Cardiac septum (tissue), 1 donor: Measurements from ENCODE around the gene MED13L. TPM values are rescaled to one million over a fixed set of nuclear protein-coding genes. Genes with fewer than 3 reads are reported as not detected.
"Not testable (repeated sequence)": the region's sequence is repeated elsewhere in the genome, so short reads cannot be mapped to it uniquely, and the experiment has no call there.

ENCODE experiments used
- DNase-seq: peaks from one replicate; pipeline ENCODE4 v3.0.0-alpha.2; 2020; ENCODE audit warnings: low spot score
- intact Hi-C: fragments of 100-400 bp; cut with DNase I; formaldehyde crosslinking; loops from one replicate; pipeline ENCODE4 v1.14.0; 2022
- total RNA-seq: library from RNA; stranded (reverse); fragmentation: NEBNext Ultra II Directional; extraction: Animal tissue kit (Norgen Biotek cat#: 25700); gene quantifications from one replicate; pipeline ENCODE4 v1.2.1, GENCODE V29; 2021
- donor health status: DM: no; HTN: no; CAD: no.

The MED13L gene
- total RNA-seq, 1 donor from 2014 or later: 74.5 TPM

DNA sequence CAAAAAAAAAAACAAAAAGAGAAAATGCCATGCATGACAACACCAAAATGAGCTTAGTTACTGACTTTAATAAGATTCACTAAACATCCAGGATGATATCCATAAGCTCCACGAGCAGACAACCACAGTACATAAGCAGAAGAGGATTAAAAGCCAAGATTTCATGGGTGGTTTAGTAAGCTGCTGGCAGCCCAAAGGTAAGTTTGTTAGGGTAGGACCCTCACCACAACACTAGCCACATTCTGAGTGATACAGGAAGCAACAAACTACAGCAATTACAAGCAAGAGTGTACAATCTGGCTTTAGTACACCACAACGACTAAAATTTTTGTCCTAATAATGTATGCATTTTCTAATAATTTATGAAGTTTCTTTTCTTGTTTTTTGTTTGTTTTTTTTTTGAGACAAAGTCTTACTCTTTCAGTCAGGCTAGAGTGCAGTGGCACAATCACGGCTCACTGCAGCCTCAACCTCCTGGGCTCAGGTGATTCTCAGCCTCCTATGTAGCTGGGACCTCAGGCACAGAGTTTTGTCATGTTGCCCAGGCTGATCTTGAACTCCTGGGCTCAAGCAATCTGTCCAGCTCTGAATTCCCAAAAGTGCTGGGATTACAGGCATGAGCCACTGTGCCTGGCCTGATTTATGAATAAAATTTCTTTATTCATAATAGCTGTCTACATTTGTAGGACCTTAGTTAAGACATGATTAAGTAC is 221.4 kb downstream of the MED13L start:
- intact Hi-C loops: no loop called here
- no peak for DNase-seq

DNA sequence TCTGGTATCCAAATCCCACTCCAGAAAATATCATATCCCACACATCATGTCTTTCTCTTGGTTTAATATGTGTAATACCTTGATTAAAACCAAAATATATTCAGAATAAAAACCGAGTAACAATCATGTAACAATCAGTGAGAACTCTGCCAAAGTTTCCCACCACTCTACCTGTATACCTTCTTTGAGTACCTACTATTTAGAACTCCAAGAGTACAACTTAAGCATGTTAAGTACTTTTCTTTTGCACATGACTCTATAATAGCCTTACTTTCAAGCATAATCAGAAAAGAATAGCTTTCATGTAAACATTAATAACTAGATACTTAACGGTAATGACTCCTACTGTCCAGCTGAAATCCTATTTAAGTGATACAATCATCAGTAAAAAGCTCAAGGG is 223.2 kb downstream of the MED13L start:
- no peak for DNase-seq
- intact Hi-C loops: no loop called here

DNA sequence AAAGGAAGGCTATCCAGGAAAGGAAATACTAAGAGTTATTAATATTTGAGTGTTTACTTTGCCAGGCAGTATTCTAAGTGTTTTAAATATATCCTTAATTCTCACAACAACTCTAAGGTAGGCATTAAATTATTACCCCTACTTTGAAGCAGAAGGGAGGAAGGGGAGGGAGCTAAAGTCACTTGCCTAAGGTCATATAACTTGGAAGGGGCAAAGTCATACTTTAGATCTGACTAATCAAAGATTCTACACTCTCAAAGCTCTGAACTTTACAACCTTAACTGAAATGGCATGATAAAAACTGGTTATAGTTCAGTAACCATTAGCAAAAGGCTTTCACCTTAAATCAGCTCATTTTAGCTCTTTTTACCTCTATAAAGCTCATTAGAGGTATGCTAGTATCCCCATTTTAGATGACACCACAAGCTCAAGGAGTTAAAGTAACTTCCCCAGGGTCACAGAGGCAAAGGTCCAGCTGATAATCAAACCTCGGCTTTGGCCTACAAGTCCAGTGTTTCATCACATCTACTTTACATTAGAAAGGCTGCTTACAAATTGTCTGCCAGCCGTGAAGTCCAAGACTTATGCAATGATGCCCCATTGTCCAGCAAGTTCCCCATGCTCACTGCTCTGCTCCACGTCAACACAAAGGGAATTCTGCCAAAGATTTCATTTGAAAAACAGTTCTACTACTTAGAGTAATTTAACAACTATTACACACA is 223.9 kb downstream of the MED13L start:
- intact Hi-C loops: no loop called here
- DNase-seq: no peak

DNA sequence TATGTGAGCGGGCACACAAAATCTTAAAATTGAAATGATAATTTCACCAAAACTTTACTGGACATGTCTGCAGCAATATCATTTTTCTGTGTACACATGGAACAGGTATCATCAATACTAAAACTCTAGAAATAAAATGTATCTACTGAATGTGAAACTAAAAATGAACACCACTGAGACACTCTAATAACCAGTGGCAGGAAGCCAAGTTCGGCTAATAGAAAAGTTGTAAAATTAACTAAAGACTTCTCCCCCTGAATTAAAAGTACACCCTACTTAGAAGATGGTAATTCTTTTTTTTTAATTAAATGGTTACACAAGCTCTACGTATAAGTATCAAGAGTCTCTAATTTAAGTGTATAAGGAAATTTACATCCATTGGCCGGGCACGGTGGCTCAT is 227.2 kb downstream of the MED13L start:
- intact Hi-C loops: no loop called here
- no peak for DNase-seq

DNA sequence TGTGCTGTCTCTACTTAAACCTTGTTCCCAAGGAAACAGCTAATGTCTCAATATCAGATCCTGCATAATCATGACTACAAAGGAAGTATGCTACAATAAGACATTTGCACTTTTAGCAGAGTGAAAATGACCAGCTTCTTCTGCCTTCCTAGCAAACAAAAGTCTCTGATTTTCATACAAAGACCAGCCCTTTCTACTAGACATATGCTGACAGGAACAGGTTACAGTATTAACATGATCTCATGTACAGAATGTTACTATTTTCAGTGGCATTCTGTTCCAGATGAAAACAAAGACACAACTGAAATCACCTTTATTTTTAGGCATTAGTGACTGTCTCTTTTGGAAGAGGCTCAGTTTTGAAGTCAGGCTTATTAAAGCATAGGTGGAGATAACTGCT is 228.6 kb downstream of the MED13L start:
- intact Hi-C loops: no loop called here
- no peak for DNase-seq

DNA sequence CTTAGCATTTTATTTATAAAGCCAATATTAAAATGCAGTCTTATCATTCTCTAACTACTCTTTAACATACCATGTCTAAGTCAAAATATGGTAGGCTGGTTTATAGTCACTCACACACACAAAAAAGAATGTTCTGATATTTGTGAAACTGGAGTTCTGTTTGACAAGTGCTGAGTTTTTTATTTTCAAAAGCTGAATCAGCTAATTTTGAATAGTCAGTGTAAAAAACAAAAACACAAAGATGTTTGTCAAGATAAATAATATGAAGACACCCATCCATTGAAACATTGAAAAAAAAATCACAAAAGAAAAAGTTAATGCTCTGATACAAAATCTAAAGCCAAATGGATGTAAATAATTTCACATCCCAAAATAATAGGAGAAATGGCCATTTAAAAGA is 231.5 kb downstream of the MED13L start:
- intact Hi-C loops: no loop called here

DNA sequence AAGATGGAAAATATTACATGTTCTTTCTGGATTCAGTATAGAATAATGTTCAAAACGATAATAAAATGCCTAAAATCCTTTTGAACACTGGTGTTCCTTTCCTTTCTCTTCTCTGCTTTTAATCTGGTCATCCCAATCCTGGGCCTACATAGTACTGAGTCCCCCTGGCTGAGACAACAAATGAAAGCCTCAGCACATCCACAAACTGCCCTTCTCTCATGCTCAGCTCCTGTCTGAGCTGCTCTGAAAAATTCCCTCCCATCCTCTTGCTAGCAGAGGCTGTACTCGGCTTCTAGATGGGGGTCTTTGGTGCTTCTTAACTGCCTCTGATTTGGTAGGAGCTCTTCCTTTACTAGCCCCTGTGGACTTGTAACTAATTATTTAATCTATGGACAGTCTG is 232.3 kb downstream of the MED13L start:
- intact Hi-C loops: no loop called here
- DNase-seq: no peak

More for the DNA sequence above, 231.5 kb downstream of the MED13L start:
- no peak for DNase-seq

DNA sequence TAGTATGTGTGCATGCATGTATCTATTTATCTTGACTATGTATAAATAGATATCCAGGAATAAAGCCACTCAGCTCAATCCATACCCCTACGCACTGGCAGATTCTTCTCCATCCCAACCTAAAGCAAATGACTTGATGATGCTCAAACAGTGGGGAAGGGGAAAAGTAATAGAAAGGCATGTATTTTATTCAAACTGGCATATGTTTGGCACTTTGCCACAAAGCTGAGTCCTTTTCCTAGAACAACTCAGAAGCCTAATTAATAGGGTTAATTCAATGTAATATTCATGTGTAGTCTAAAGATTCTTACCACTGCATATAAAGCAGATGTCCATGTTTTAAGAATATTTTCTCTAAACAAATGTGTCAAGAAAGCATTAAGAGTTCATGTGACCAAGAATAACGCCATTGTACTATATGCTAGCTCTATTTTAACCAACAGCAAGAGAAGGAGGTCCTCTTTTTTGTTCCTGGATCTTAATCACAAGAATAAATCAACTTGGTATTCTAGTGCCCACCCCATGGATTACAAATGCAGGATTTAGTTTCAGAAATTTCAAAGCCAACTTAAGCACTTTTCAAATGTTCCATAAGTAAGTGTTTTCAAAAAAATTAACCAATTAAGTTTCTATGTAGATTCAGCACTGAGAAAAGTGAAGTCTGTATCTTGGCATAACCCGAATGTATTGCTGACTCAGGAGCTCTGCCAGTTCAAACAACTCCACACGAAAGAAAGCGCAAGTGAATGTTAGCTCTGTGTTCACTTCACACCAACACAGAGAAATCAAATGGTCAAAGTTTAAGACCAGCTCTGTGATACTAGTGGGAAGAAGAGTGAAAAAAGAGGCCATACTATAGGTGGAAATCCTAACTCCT is 233.6 kb downstream of the MED13L start:
- intact Hi-C loops: no loop called here

DNA sequence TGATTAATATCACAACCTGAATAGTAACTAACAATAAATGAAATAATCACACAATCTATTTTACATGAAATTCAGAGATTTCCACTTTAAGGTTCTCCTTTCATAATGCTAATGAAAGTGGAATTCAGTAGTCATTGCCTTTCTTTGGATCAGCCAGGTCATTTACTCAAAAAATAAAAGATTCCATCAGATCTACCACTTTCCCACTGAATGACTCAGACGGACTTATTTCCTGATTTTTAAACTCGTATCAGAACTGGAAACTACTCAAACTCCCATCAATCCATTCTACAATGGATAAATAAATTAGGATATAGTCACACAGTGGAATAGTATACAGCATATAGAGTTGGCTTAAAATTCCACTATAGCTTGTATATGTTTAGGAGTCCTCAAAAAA is 237.1 kb downstream of the MED13L start:
- DNase-seq: no peak
- intact Hi-C loops: no loop called here

More for the DNA sequence above, 233.6 kb downstream of the MED13L start:
- DNase-seq: no peak

DNA sequence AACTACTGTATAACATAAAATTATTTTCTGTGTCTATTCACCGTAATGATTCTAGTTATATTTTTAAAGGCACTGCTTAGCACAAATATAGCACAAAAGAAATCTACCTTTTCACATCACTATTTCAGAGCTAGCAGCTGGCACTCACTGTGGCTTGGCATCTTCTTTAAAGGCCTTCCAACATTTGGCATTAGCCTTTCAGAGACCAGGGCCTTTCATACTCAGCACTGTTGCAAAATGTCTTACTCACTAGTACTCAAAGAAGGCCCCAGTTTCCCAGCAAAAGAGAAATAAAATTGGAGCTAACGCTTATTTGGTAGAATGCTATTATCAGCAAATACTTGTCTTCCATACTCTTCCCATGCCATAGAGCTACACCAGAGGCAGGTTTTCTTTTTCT is 238.4 kb downstream of the MED13L start:
- intact Hi-C loops: no loop called here
- DNase-seq: no peak

DNA sequence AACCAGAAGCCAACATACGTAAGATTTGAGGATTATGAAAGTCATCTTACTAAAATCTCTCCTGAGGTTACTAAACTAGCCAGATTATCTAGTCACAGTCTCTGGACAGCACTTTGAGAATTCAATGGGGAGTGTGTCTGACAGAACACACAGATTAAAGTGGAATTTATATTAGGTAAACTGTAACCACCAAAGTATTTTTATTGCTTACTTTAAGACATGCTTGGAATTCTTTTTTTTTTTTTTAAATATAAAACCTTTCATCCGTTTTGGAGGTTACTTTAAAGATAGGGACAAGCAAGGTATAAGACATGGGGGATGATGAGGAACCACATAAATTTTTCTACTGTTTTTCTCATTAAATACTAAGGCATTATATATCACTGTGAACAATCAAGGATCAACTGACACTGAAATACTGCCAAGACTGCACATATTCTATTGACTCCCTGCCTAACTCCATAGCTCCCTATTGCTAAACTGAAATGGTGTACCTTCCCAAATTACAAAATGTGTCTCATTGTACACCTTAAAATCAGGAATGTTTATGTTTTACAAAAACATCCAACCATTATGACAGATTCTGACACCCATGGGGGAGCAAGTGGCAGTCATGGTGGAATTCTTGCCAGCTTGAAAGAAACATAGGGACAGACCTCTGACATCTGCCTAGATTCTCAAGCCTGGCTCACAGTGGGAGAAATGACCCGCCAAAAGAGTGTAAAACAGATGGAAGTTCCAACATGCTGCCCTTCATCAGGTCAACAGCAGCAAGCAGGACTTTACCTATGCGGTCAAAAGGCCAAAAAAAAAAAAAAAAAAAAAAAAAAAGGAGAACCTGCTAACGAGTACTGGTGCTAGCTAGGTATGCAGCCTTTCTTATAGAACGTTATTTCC is 239.3 kb downstream of the MED13L start:
- DNase-seq: no peak
- intact Hi-C loops: no loop called here

DNA sequence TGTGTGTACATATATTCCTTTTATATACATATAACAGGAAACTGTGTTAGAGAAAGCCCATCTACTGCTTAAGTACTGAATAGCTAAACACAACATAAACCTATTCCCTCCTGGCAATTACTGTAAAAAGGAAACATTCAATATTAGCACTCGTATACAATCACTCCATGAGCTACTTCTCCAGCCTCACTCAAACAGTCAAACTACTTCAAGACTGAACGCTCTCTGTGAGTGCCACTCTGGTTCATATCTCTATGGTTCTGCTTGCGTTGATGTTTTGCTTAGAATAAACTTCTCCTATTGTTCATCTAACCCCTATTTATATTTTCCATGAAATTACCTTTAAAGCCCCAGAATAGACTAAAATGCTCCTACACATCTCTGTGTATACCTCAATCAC is 243.7 kb downstream of the MED13L start:
- no peak for DNase-seq
- intact Hi-C loops: no loop called here

DNA sequence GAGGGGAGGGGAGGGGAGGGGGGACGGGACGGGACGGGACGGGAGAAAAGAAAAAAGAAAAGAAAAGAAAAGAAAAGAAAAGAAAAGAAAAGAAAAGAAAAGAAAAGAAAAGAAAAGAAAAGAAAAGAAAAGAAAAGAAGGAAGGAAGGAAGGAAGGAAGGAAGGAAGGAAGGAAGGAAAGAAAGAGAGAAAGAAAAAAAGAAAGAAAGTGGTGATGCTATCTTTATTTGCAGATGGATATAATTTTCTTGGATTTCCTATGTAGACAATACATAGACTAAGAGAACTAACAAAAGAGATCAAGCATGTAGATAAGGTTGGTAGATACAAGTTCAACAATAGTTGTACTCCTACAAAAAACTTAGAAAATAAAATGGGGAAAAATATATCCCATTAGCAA is 245.9 kb downstream of the MED13L start:
- intact Hi-C loops, DNase-seq: not testable (repeated sequence)

DNA sequence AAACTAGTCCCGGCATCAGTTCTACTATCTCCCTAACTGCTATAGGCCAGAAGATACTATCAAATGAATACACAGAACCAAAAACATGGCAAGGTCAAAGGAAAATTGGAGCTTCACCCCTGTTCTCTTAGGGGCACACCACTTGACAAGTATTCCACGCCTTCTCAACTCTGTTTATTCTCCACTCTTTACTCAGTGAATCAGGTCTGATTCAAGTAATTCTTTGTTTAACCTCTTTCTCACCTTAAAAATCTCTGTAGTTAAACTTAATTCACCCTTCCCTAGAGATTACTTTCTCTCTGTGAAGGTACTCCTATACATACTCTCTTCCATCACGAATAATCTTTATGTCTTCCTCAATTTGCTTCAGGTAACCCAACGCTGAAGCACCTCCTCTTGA is 248.9 kb downstream of the MED13L start:
- no peak for DNase-seq
- intact Hi-C loops: no loop called here

DNA sequence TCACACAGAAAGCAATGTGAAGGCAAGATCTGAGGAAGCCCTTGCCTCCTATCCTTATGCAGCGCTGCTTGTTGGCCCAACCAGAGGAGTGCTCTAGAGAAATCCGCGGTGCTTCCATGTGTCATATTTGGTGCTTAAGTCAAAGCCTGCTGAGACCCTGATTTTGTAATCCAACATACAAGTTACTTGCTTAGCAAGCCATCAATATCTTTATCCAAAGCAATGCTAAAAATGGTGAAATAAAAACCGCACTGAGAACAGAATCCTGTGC is 250.0 kb downstream of the MED13L start:
- DNase-seq: no peak
- intact Hi-C loops: no loop called here

DNA sequence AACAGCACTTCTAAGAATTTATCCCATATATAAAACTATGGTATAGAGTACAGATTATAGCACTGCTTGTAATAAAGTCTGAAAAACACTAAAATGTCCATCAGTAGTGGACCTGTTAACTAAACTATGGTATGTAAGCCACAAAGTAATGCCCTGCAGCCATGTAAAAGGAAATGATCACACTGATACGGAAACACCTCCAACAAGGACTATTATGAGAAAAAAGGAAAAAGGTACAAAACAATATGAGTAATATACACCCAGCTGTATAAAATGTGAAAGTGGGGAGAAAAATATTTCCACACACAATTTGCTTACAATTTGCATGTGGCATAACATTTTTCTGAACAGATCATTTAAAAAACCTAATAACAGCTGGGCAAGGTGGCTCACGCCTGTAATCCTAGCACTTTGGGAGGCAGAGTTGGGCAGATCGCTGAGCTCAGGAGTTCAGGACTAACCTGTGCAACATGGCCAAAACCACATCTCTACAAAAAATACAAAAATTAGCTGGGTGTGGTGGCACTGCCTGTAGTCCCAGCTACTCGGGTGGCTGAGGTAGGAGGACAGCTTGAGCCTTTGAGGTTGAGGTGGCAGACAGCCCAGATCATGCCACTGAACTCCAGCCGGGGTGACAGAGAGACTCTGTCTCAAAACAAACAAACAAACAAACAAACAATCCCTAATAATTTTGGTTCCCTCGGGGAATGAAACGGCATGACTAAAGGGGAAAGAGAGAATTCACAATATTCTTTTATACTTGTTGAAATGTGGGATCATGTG is 250.5 kb downstream of the MED13L start:
- intact Hi-C loops: no loop called here
- DNase-seq: no peak

DNA sequence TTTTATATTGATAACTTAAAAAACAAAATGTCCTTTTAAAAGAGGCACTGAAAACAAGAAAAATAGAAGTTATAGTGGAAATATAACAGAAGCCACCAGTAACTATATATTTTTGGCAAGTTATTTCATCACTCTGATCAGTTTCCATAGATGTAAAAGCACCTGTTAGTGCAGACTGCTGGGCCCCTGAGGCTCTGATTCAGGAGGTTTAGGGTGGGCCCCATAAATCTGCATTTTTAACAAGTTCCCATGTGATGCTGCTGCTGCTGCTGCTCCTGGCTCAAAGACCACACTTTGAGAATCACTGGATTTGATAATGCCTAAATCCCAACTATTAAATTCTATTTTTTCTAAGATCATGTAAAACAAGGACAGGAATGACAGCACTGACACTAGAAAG is 251.1 kb downstream of the MED13L start:
- DNase-seq: no peak
- intact Hi-C loops: no loop called here

DNA sequence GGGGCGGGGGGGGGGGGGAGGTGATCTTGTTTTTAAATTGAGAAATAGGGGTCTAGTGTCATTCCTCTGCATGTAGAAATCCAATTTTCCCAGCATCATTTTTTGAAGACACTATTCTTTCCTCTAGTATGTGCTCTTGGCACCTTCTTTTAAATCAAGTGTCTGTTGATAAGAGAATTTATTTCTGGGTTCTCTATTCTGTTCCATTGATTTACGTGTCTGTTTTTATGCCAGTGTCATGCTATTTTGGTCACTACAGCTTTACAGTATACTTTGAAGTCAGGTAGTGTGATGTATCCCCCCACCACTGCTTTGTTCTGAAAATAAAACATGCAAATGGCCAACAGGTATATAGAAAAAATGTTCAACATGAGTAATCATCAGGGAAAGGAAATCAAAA is 252.7 kb downstream of the MED13L start:
- no peak for DNase-seq
- intact Hi-C loops: no loop called here

DNA sequence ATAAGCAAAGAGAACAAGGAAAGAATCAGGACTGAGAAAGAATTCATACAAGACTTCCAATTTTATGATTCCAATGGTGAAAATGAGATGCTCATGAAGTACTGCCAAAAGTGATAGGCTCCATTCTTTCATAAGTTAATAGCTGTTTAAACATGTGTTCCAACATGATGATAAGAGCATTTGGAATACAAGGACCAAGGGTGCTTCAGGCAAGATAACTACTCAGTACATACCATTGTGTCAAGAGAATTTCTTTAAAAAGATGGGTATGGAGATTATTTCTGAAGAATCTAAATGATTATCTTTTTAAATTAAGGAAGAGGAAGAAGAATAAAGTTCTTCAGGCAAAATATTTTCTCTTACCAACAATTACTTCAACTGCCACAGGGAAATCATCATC is 258.1 kb downstream of the MED13L start:
- intact Hi-C loops: loop anchor here (5.0 to 10.0 kb wide), 4 partner anchors 115 to 583 kb away; partner anchors contain the start of gene MED13L
- DNase-seq: no peak
